NCI-H2196 (cell line): ENCODE measurements around the gene MOV10L1.
A peak's percentile ranks its signal among the peaks of the same experiment; 100 is the strongest.

Experiments
- DNase-seq: peaks from one replicate; lab custom pipeline; 2025; ENCODE audit not compliant: unreplicated experiment; lab: John Stamatoyannopoulos, UW

The MOV10L1 gene

DNA sequence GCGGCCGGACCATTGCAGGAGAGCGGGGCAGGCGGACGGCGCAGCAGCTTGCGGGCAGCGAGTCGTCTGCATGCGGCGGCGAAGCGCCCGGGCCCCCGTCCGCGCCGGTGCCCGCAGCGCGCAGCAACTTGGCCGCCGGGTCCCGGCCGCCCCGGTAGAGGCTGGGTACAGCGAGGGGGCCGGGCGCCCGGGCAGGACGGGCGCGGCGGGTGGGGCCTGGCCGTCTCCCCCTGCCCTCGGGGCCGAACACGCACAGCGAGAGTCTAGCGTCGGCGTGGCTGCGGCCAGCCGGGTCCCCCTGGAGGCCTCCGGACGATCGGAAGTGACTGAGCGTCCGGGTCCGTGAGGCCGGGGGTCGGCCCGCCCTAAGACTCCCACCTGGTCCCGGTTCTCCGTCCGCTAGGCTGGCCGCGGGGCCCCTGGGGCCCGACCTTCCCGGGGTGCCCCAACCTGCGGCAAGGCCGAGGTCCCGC is 95.1 kb downstream of the MOV10L1 start:
- no peak for DNase-seq

DNA sequence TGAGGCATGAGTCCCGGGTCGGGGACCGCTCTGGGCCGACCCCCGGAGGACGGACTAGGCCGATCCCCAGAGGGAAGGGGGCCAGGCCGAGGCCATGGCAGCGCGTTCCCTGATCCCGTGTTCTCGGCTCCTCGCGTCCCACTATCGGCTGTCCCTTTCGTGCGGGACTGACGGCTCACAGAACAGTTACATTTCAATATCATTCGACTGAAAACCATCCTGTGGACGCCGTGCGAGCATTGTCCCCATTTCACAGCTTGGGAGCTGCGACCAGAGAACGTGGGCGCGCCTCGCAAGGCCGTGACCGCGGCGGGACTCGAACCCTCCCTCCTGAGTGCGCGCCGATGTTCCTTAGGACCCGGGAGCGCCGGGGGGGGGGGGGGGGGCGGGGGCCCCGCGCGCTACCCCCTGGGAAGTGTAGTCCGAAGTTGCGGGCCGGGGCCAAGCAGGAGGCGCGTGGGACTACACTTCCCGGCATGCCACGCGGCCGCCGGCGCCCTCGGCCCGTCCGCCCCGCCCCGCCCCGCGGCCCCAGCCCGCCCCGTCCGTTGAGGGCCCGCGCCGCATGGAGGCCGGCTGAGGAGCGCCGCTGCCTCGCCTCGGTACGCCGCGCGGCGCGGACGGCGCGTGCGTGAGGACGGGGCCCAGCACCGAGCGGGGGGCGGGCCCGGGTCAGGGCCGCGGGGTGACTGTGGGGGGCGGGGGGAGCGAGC is 95.7 kb downstream of the MOV10L1 start, which contains the start of gene TRABD:
Gene TRABD, plus strand, starts transcription at position 539 of the 713 bp plus-strand sequence. CDS start 7,148 bp downstream, outside the sequence.
- DNase-seq, result peak; percentile 74

DNA sequence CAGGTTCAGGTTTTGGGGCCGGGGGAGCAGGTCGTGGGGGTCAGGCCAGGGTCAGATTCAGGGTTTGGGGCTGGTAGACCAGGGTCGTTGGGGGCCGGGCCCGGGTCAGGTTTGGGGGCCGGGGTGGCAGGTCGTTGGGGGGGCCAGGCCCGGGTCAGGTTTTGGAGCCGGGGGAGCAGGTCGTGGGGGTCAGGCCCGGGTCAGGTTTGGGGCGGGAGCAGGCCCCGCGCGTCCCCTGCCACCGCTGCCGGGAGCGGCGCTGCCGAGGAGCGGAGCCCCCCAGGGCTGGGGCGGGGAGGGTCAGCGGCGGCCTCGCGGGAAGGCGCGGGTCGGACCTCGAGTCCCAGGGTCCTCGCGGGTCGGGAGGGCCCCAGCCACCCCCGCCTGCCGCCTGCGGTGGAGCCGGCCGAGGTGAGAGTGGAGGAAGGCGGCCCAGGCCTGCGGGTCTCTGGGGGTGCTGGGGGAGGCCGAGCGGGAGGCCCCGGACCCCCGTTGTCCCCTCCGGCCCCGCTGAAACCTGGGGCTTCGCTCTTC is 96.4 kb downstream of the MOV10L1 start:
- DNase-seq, result no peak

DNA sequence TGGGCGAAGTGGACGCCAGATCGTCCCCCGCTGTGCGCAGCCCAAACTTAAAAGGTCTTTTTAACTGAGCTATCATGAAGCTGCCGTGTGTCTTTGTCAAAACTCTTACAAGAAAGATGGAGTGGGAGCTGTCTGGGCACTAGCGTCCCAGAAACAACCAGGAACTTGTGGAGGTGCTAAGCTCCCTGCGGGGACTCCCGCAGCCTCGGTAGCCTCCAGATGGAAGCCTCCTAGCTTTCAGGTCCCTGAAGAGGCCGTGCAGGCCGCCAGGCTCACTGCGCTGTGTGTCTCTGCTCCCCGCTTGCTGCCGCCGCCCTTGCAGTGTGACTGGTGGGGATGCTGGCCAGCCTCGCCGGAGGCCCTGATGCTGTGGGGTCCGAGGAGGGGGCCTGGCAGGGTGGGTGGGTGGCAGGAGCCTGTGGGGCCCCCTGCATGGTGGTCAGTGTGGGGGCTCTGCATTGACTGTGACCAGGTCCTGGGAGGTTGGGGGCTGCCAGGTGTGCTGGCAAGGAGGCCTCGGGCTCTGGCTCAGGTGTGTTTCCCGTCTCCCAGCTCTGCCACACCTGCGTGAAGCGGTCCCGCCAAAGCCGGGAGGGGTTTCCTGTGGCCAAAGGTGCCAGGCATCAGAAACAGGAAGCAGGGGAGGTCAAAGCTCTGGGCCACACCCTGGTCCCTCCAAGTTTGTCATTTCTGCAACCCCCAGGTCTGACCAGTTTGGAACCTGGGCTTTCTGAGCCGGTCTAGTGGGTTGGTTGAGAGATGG is 97.1 kb downstream of the MOV10L1 start:
- DNase-seq, result no peak

DNA sequence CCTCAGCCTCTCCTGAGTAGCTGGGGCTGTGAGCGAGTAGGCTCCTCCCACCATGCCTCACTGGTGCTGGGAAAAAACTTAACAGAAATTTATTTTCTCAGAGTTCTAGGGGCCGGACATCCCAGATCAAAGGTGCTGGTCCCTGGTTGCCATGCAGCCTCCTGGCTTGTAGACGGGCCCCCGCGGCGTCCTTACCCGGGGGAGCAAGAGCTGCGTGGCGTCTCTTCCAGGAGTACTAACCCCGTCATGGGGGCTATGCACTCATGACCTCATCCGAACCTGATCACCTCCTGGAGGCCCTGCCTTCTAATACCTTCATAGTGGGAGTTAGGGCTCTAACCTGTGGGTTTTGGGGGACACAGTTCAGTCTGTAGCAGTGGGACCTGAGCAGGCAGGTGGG is 98.5 kb downstream of the MOV10L1 start:
- DNase-seq, result no peak

DNA sequence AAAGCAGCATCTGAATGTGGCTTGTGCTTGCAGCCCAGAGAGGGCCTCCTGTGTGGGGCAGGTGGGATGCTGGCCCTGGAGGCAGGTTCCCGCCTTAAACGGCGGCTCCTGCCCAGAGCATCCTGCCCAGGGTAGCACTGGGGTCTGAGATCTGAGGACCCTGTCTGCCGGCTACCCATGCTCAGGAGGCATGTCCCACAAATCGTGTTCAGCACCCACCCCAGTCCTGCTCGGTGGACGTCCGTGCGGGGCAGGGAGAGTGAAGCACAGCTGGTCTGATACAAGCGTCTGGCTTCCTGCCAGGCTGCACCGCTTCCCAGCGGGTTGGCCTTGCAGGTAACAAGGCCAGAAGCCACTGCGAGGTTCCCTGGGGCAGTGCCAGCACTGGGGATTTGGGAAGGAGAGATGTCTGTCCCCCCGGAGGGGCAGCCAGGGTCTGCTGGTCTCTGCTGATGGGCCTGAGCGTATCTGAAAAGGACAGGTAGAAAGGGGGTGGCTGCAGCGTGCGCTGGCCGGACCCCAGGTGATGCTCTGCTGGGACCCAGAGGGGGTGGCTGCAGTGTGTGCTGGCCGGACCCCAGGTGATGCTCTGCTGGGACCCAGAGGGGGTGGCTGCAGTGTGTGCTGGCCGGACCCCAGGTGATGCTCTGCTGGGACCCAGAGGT is 99.5 kb downstream of the MOV10L1 start:
- DNase-seq, result peak; percentile 18

DNA sequence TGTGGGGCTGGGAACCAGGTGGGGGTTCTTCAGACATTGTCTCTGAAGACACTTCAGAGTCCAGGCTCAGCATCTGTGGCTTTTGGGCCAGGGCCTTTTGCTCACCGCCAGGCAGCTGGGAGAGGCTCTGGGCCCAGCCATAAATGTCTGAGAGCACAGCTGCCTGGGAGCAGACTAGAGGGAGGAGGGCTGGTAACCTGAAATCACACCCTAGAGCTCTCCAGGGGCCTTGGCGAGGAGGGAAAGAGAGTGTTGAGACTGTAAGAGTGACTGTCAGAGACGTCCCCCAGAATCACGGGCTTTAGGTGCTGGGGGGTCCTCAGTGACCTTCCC is 100.0 kb downstream of the MOV10L1 start:
- DNase-seq, result peak; percentile 21

DNA sequence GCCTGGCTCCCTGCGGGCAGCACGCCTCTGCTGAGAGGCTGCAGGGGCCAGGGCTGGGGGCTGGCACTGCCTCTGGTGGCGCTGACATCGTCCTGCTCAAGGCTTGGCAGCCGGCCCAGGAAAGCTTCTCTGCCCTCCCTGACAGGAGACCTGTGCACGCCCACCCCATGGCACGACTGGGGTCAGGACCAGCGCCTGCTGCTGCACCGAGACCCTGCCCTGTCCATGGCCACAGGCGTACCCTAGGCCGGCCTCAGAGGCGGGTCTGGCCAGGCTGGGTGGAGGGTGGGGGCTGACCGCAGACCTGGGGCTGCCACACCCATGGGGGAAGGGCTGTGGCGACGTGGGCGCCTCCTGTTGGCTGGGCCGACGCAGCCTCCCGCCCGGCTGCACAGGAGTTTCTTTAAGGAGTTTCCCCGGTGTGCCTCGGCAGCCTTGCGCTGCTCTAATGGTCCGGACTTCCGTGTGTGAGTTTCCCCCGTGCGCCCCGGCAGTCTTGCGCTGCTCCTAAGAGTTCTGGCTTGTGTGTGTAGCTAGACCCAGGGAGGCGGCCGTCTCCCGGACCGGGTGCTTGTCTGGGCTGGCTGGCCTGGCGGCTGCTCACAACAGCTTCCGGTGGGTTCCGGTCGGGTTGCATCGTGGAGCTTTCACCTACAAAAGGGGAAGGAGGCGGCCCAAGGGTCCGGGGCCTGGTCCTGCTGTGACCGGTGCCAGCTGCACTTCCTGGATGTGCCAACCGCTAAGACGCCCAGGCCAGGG is 100.6 kb downstream of the MOV10L1 start:
- DNase-seq, result peak; percentile 76

DNA sequence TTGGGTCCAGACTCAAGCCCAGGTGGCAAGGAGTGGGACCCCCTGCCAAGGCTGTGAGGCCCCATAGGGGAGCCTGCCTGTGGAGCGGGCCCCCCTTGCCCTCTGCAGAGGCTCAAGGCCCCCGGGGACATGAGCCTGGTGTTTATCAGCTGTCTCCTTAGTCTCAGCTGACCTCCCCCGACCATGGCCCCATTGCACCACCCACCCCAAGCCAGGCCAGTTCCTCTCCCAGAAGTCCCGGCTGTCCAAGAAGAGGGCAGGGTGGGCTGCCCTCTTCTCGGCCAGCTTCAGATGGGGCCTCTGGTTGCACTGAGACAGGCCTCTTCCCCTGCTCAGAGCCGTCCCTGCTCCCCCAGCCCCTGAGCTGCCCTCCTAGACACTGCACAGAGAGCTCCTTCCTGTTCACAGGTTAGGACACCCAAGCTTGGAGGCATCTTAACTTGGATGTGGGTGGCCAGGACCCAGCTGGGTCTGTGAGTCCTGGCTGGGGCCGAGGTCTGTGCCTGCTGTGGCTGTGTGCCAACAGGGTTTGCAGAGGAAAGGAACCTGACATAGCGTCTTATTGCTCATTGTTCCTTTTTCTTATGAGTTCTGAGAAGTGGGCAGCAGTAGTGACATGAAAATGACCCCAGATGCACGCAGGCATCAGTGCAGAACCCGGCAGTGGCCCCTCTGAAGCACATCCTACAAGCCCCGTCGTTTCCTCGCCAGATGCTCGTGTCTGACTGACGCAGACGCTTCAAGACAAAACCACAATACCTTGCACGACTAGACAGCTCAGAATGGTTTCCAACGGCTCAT is 101.3 kb downstream of the MOV10L1 start:
- DNase-seq, result no peak

DNA sequence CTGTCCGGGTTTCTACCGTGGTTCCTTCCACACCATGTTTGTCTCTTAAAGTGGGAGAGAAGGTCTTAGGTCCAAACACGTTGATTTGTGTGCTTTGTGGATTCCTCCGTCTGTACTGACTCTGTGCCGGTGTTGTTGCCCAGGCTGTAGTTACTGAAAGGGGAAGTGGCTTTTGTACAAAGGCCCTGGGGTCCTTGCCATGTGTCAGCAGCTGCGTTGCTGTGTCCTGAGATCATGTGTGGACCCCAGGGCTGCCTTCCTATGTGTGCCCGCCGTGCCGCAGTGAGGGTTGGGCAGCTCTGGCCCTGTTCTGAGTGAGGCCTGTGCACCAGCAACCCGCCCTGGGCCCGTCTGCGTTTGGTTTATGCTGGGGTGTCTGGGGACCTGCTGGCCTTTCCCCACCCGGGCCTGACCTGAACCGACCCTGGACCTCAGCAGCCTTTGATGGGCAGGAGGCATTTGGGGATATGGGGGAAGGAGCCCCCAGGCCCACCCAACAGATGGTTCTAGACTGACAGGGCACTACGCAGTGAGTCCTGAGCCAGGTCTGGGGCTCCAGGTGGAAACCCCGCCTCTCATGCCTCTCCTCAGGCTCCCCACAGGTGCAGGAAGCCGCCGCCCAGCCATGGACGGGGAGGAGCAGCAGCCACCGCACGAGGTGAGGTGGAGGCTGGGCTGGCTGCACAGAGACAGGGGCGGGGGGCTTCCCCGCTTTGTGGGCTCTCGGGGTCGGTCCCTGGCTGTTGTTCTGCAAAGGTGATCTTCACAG is 102.8 kb downstream of the MOV10L1 start:
- no peak for DNase-seq

DNA sequence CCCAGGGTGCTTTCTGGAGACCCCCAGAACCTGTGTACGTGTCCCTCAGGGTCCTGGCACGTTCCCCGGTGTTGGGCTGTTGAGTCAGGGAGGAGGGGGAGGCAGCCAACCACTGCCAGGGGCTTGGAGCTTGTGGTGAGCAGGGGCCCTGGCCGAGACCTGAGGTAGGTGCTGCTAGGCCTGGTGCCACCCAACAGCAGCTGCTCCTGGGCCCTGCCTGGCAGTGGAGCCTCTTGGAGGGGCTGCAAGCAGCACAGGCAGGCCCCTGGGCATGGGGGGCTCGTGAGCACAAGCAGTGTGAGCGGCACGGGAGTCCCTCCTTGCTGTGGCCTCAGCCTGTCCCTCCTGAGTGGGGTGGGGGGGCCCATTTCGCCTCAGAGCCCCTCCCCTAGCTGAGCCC is 103.8 kb downstream of the MOV10L1 start:
- DNase-seq, result no peak

DNA sequence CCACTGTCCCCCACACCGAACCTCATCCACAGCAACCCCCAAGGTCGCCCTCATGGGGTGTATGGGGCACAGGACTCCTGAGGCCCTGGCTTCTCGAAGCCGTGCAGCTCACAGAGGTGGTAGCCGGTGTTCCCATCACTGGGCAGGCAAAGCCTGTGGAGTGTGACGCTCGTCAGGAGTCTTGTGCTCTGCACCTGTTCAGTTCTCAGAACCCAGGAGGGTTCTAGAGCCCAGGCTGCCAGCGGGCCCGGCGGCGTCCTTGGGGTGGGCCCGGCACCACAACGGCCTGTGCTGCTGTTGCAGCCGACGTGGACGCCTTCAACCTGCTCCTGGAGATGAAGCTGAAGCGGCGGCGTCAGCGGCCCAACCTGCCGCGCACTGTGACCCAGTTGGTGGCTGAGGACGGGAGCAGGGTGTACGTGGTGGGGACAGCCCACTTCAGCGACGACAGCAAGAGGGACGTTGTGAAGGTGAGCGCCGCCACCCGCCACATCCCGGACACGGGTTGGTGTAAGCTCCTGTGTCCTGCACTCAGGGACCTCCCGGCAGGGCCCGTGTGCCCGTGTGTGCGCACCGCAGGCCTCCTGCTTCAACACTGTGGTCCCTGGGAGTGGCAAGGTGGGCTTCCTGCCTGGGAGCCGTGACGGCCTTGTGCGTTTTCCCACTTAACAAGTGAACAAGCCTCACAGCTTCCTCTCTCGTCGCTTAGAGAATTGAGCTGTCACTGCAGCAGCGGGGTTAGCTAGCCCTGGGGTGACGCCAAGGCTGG is 104.4 kb downstream of the MOV10L1 start:
- DNase-seq, result no peak

DNA sequence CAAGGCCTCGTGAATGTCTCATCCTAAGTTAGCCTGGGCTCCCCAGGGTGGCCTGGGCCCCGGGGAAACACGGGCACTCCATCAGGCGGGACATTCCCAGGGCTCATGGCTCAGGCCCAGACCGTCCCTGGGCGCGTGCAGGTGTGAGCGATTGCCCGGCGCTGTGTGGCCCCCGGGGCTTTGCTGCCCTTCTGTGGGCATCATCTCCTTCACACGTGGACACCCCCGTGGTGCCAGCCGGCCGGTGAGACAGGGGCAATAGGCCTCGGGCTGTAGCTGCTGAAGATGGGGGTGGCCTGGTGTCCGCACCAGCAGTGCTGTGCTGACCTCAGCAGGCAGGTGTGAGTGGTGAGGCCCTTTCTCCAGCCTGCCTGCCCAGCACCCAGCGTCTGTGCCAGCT is 106.5 kb downstream of the MOV10L1 start:
- no peak for DNase-seq

DNA sequence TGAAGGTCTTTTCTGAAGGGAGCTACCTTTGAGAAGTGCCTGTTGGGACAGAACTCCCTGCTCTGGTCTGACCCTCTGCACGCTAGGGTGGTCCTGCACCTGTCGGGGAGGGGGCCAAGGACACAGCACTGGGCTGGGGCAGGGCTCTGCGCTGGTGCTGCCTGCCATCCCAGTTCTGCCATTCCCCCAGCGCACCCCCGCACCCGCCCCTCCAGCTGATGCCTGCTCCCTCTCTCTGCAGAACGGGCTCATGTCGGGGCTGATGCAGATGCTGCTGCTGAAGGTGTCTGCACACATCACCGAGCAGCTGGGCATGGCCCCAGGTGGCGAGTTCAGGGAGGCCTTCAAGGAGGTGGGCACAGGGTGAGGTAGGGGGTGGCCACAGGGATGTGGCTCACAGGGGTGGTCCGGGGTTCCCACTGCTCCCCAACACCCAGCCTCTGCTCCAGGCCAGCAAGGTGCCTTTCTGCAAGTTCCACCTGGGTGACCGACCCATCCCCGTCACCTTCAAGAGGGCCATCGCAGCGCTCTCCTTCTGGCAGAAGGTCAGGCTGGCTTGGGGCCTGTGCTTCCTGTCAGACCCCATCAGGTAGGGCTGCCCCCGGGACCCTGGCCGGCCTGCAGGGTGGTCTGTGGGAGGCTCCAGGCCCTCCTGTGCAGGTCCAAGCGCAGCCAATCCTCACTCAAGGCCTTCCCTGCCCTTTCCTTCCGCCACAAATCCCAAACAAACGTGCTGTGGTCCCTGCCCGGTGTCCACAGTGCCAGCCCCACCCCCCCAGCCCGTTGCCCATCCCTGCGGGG is 107.4 kb downstream of the MOV10L1 start:
- DNase-seq, result no peak

DNA sequence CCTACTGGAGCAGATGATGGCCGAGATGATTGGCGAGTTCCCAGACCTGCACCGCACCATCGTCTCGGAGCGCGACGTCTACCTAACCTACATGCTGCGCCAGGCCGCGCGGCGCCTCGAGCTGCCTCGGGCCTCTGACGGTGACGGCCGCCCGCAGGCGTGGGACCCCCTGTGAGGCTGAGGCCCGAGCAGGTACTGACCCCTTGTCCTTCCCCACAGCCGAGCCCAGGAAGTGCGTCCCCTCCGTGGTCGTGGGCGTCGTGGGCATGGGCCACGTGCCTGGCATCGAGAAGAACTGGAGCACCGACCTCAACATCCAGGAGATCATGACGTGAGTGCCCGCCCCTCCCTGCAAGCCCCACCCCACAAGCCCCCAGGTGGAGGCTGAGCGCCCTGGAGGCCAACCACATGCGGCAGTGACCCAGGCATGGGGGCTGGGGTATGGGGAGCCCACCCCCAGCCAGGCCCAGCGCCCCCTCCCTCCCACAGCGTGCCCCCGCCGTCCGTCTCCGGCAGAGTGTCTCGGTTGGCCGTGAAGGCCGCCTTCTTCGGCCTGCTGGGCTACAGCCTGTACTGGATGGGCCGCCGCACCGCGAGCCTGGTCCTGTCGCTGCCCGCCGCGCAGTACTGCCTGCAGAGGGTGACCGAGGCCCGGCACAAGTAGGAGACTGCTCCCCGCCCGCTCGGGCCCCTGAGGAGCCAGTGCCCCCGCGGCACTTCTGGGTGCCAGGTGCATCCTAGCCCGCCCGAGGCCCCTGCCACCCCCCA is 108.2 kb downstream of the MOV10L1 start:
- no peak for DNase-seq

DNA sequence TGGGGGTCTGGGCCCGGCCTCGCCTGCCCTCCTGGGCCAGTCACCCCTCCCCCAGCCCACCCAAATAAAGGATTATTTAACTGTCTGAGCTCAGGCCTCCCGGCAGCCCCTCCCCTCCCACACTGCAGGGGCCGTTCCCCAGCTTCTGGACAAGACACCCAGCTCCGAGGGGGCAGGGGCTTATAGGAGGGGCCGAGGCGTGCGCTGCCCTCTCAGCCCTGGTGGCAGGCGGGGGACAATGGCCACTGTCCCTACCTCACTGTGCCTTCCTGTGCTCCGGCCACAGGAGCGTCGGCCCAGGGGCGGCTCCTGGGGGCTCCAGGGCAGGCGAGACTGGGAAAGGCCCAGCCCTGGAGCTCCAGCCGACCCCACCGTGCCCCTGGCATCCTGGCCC is 108.8 kb downstream of the MOV10L1 start:
- DNase-seq, result no peak

DNA sequence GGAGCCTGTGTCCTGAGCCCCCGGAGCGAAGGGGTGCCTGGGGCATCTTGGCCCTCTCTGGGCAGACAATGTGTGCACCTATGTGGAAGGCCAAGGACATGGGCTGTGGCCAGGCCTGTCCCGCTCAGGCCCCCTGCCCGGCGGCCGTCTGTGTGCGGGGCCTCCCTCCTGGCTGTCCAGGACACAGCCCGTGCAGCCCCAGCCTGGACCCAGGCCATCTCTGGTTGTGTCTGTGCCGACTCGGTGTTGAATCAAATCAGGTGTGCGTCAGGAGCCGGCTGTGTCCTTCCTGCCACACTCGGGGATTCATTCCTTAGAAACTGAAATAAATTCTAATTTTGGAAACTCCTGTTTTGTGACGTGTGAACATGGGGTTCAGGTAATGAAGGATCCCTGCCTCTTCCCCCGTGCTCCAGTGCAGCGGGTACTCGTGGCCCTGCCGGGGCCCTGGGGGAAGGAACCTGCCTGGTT is 109.5 kb downstream of the MOV10L1 start:
- no peak for DNase-seq
